ENCODE data around the gene ADCY7.
A peak's percentile ranks its signal among the peaks of the same experiment; 100 is the strongest.

The ADCY7 gene

GRCh38 chr16:50308237-50308965, 42.0 kb downstream of the ADCY7 start:
- Histone ChIP-seq H3K4me3 (no peak overlapping the region), H3K9me3 (replicated peaks in 1 of 11) (no peaks in the 10 kb centered on the region), H3K4me1 (peaks cover 41 to 86% (median 71%) of the 10 kb centered on the region in 10 experiments), H3K27me3 (no peaks in the 10 kb centered on the region), H3K9ac (peak overlapping the region in 5 of 11 experiments; percentile 22 to 43 (median 30); a peak in 4 of 22 replicates), H3K36me3 (peaks cover 5 to 100% (median 15%) of the 10 kb centered on the region in 11 experiments; a peak in 18 of 22 replicates), H3K27ac (peak overlapping the region in 7 of 11 experiments; percentile 12 to 43 (median 22); a peak in 7 of 22 replicates), H4K20me1 (peaks cover 0 to 87% (median 0%) of the 10 kb centered on the region in 11 experiments; a peak in 7 of 22 replicates), H3K4me2 (peak overlapping the region in 9 of 11 experiments; percentile 31 to 68 (median 47); a peak in 17 of 22 replicates)
- no peak for TF ChIP-seq Cebpa-rat (IDR thresholded peaks at IDR 0.05)

GRCh38 chr16:50309156-50309526, 42.8 kb downstream of the ADCY7 start:
- H3K4me1 ChIP-seq: peaks cover 41 to 86% (median 71%) of the 10 kb centered on the region in 10 experiments
- no peaks in the 10 kb centered on the region for H3K27me3 ChIP-seq
- peaks cover 5 to 96% (median 18%) of the 10 kb centered on the region in 11 experiments; a peak in 19 of 22 replicates for H3K36me3 ChIP-seq
- H3K9ac ChIP-seq: peak overlapping the region in 6 of 11 experiments; percentile 13 to 42 (median 24); a peak in 5 of 22 replicates
- H3K4me3 ChIP-seq: no peak overlapping the region
- H3K4me2 ChIP-seq: peak overlapping the region in 9 of 11 experiments; percentile 2 to 68 (median 43); a peak in 13 of 22 replicates
- H3K9me3 ChIP-seq (replicated peaks in 1 of 11): no peaks in the 10 kb centered on the region
- H4K20me1 ChIP-seq: peaks cover 0 to 84% (median 6%) of the 10 kb centered on the region in 11 experiments; a peak in 15 of 22 replicates
- TF ChIP-seq Cebpa-rat (IDR thresholded peaks at IDR 0.05): no peak
- peak overlapping the region in 6 of 11 experiments; percentile 19 to 48 (median 42); a peak in 9 of 22 replicates for H3K27ac ChIP-seq

GRCh38 chr16:50309527-50310307, 43.4 kb downstream of the ADCY7 start:
- Histone ChIP-seq H3K9me3 (replicated peaks in 1 of 11) (no peaks in the 10 kb centered on the region), H3K9ac (peak overlapping the region in 8 of 11 experiments; percentile 13 to 42 (median 24); a peak in 6 of 22 replicates), H3K27me3 (no peaks in the 10 kb centered on the region), H4K20me1 (peaks cover 0 to 83% (median 12%) of the 10 kb centered on the region in 11 experiments; a peak in 15 of 22 replicates), H3K4me1 (peaks cover 43 to 86% (median 71%) of the 10 kb centered on the region in 10 experiments), H3K27ac (peak overlapping the region in 7 of 11 experiments; percentile 19 to 48 (median 41); a peak in 11 of 22 replicates), H3K4me3 (no peak overlapping the region), H3K36me3 (peaks cover 5 to 96% (median 24%) of the 10 kb centered on the region in 11 experiments; a peak in 19 of 22 replicates), H3K4me2 (peak overlapping the region in 8 of 11 experiments; percentile 30 to 68 (median 43); a peak in 16 of 22 replicates)
- no peak for TF ChIP-seq Cebpa-rat (IDR thresholded peaks at IDR 0.05)

- H3K4me2 ChIP-seq: peak overlapping the region in 6 of 11 experiments; percentile 30 to 68 (median 47); a peak in 4 of 22 replicates
- 0 out of 22 replicates have a peak overlapping the region, but pooled peaks of 1 of the 11 experiments have one; percentile 24 for H3K9ac ChIP-seq
- no peaks in the 10 kb centered on the region for H3K27me3 ChIP-seq
- no peaks in the 10 kb centered on the region for H3K9me3 ChIP-seq (replicated peaks in 1 of 11)
- H3K4me3 ChIP-seq: no peak overlapping the region
- peaks cover 47 to 86% (median 74%) of the 10 kb centered on the region in 10 experiments for H3K4me1 ChIP-seq
- TF ChIP-seq Cebpa-rat (IDR thresholded peaks at IDR 0.05): no peak
- H3K27ac ChIP-seq: peak overlapping the region in 6 of 11 experiments; percentile 24 to 48 (median 42); a peak in 6 of 22 replicates
- peaks cover 7 to 83% (median 20%) of the 10 kb centered on the region in 11 experiments; a peak in 17 of 22 replicates for H4K20me1 ChIP-seq
- peaks cover 13 to 96% (median 32%) of the 10 kb centered on the region in 11 experiments for H3K36me3 ChIP-seq
Observed at GRCh38 chr16:50310308-50311133, 44.2 kb downstream of the ADCY7 start.

- Histone ChIP-seq H3K9me3 (replicated peaks in 1 of 11) (no peaks in the 10 kb centered on the region), H3K4me1 (peaks cover 43 to 87% (median 77%) of the 10 kb centered on the region in 10 experiments), H3K27me3 (no peaks in the 10 kb centered on the region), H3K9ac (no peak overlapping the region), H3K4me3 (no peak overlapping the region), H4K20me1 (peaks cover 8 to 83% (median 23%) of the 10 kb centered on the region in 11 experiments; a peak in 17 of 22 replicates), H3K4me2 (no peak overlapping the region), H3K36me3 (peaks cover 19 to 96% (median 38%) of the 10 kb centered on the region in 11 experiments), H3K27ac (no peak overlapping the region)
- no peak for TF ChIP-seq Cebpa-rat (IDR thresholded peaks at IDR 0.05)
Observed at GRCh38 chr16:50311134-50311528, 44.8 kb downstream of the ADCY7 start.

- H3K36me3 ChIP-seq: peaks cover 27 to 96% (median 47%) of the 10 kb centered on the region in 11 experiments
- no peak overlapping the region for H3K4me3 ChIP-seq
- no peaks in the 10 kb centered on the region for H3K27me3 ChIP-seq
- no peak overlapping the region for H3K9ac ChIP-seq
- no peak for TF ChIP-seq Cebpa-rat (IDR thresholded peaks at IDR 0.05)
- no peaks in the 10 kb centered on the region for H3K9me3 ChIP-seq (replicated peaks in 1 of 11)
- H3K4me1 ChIP-seq: peaks cover 38 to 83% (median 71%) of the 10 kb centered on the region in 10 experiments
- H3K4me2 ChIP-seq: 0 out of 22 replicates have a peak overlapping the region, but pooled peaks of 1 of the 11 experiments have one; percentile 95
- peaks cover 12 to 85% (median 27%) of the 10 kb centered on the region in 11 experiments; a peak in 17 of 22 replicates for H4K20me1 ChIP-seq
- peak overlapping the region in 7 of 11 experiments; percentile 60 to 85 (median 79); a peak in 10 of 22 replicates for H3K27ac ChIP-seq
Observed at GRCh38 chr16:50311891-50312501, 45.6 kb downstream of the ADCY7 start.

GRCh38 chr16:50313596-50314478, 47.5 kb downstream of the ADCY7 start:
- no peak for TF ChIP-seq Cebpa-rat (IDR thresholded peaks at IDR 0.05)
- H3K27me3 ChIP-seq: no peaks in the 10 kb centered on the region
- no peaks in the 10 kb centered on the region for H3K9me3 ChIP-seq (replicated peaks in 1 of 11)
- peaks cover 46 to 96% (median 65%) of the 10 kb centered on the region in 11 experiments for H3K36me3 ChIP-seq
- peak overlapping the region; percentile 71 to 99 (median 92) for H3K4me2 ChIP-seq
- peaks cover 12 to 84% (median 27%) of the 10 kb centered on the region in 11 experiments; a peak in 17 of 22 replicates for H4K20me1 ChIP-seq
- H3K4me3 ChIP-seq: peak overlapping the region in 7 of 10 experiments; percentile 14 to 43 (median 32); a peak in 10 of 20 replicates
- peak overlapping the region; percentile 6 to 70 (median 59); a peak in 20 of 22 replicates for H3K9ac ChIP-seq
- H3K27ac ChIP-seq: peak overlapping the region; percentile 2 to 85 (median 77); a peak in 21 of 22 replicates
- H3K4me1 ChIP-seq: peaks cover 32 to 64% (median 54%) of the 10 kb centered on the region in 10 experiments

Measured in BLaER1 treated with 17β-estradiol and CSF1 and Interleukin-3, amounts not matched to agents 10 nM and 100 nM (cell line).